H1 (cell line): ENCODE measurements around the gene STXBP5L.
"Not testable (repeated sequence)": the region's sequence is repeated elsewhere in the genome, so short reads cannot be mapped to it uniquely, and the experiment has no call there.

ENCODE experiments used
- CTCF ChIP-seq, 3 experiments: IDR thresholded peaks; 1 replicate in 2 of 3; 2 replicates in 1 of 3; pipeline versions ENCODE4 v1.5.1 to v1.6.1; 2011; ENCODE audit warnings: low read length in 3 of 3, mild to moderate bottlenecking in 3 of 3, inconsistent platforms in 2 of 3, low read depth in 1 of 3, moderate library complexity in 1 of 3; ENCODE audit not compliant: insufficient read depth in 1 of 3; ENCODE audit errors: control extremely low read depth in 1 of 3
- JUND ChIP-seq: IDR thresholded peaks from 2 replicates; pipeline ENCODE4 v1.6.1; 2011; ENCODE audit warnings: mild to moderate bottlenecking, improper control_type of control experiment, low read length
- POLR2A ChIP-seq, 2 experiments: IDR thresholded peaks; 1 replicate in 1 of 2; 2 replicates in 1 of 2; pipeline ENCODE4 v1.6.1; 2011; ENCODE audit warnings: low read depth in 2 of 2, low read length in 2 of 2, mild to moderate bottlenecking in 2 of 2; ENCODE audit errors: control extremely low read depth in 1 of 2

- TF ChIP-seq CTCF (IDR thresholded peaks at IDR 0.05; ENCODE audit: control extremely low read depth in 1 of 3, insufficient read depth in 1 of 3, low read depth in 1 of 3, low read length in 3 of 3); POLR2A (IDR thresholded peaks at IDR 0.05; ENCODE audit: control extremely low read depth in 1 of 2, low read depth in 2 of 2, low read length in 2 of 2); JUND: not testable (repeated sequence)
Observed at GRCh38 chr3:121078378-121079101, 170.5 kb downstream of the STXBP5L start.
